Measurements from ENCODE around the gene UBE2F. TPM values are rescaled to one million over a fixed set of nuclear protein-coding genes. Genes with fewer than 3 reads are reported as not detected.

UBE2F gene
- total RNA-seq, 1 donor from 2014 or later, result 51.4 TPM

- H3K4me3 ChIP-seq, result no peak overlapping the region
- no peaks in the 10 kb centered on the region for H3K27me3 ChIP-seq
- intact Hi-C loops (cut with DNase I), result no loop called here
- no peak overlapping the region for H3K27ac ChIP-seq
- TF ChIP-seq CTCF (IDR thresholded peaks at IDR 0.05), result no peak
- H3K36me3 ChIP-seq, result peaks cover 36% of the 10 kb centered on the region
- no peak for DNase-seq
- no peak for ATAC-seq
- H3K9me3 ChIP-seq, result no peaks in the 10 kb centered on the region
- H3K4me1 ChIP-seq, result no peaks in the 10 kb centered on the region
Observed at GRCh38 chr2:238042849-238043584, 76.2 kb downstream of the UBE2F start.

GRCh38 chr2:238043851-238044250 lies 77.0 kb downstream of the UBE2F start:
- Histone ChIP-seq H3K36me3 (peaks cover 30% of the 10 kb centered on the region), H3K27ac (no peak overlapping the region), H3K9me3 (no peaks in the 10 kb centered on the region), H3K27me3 (no peaks in the 10 kb centered on the region), H3K4me1 (no peaks in the 10 kb centered on the region), H3K4me3 (no peak overlapping the region)
- TF ChIP-seq CTCF (IDR thresholded peaks at IDR 0.05), result no peak
- DNase-seq, result no peak
- ATAC-seq, result no peak
- intact Hi-C loops (cut with DNase I), result no loop called here

GRCh38 chr2:238045575-238045974 lies 78.8 kb downstream of the UBE2F start:
- ATAC-seq (no peak), DNase-seq (no peak)
- H3K27ac ChIP-seq, result no peak overlapping the region
- no peak overlapping the region for H3K4me3 ChIP-seq
- TF ChIP-seq CTCF (IDR thresholded peaks at IDR 0.05), result no peak
- H3K36me3 ChIP-seq, result peaks cover 30% of the 10 kb centered on the region
- H3K4me1 ChIP-seq, result no peaks in the 10 kb centered on the region
- no peaks in the 10 kb centered on the region for H3K27me3 ChIP-seq
- no peaks in the 10 kb centered on the region for H3K9me3 ChIP-seq
- intact Hi-C loops (cut with DNase I), result no loop called here

GRCh38 chr2:238046725-238047270 lies 80.0 kb downstream of the UBE2F start:
- H3K27ac ChIP-seq, result no peak overlapping the region
- ATAC-seq (no peak), DNase-seq (no peak)
- intact Hi-C loops (cut with DNase I), result no loop called here
- H3K9me3 ChIP-seq, result no peaks in the 10 kb centered on the region
- H3K4me1 ChIP-seq, result no peaks in the 10 kb centered on the region
- TF ChIP-seq CTCF (IDR thresholded peaks at IDR 0.05), result no peak
- no peaks in the 10 kb centered on the region for H3K27me3 ChIP-seq
- peaks cover 19% of the 10 kb centered on the region for H3K36me3 ChIP-seq
- no peak overlapping the region for H3K4me3 ChIP-seq

GRCh38 chr2:238053191-238053776 lies 86.5 kb downstream of the UBE2F start:
- H3K27me3 ChIP-seq, result no peaks in the 10 kb centered on the region
- no peak overlapping the region for H3K4me3 ChIP-seq
- intact Hi-C loops (cut with DNase I), result no loop called here
- H3K4me1 ChIP-seq, result no peaks in the 10 kb centered on the region
- DNase-seq, result no peak
- no peak overlapping the region for H3K27ac ChIP-seq
- H3K36me3 ChIP-seq, result no peaks in the 10 kb centered on the region
- no peak for TF ChIP-seq CTCF (IDR thresholded peaks at IDR 0.05)
- no peak for ATAC-seq
- H3K9me3 ChIP-seq, result no peaks in the 10 kb centered on the region

Data from upper lobe of right lung (tissue), 1 donor.